Stimulated activated CD4-positive, alpha-beta T cell treated with anti-CD3 and anti-CD28 coated beads, Interleukin-2, amount 100 ng/mL, for 48 hours (primary cell): ENCODE data around the gene WNT7A.
"Not testable (repeated sequence)": the region's sequence is repeated elsewhere in the genome, so short reads cannot be mapped to it uniquely, and the experiment has no call there.

ENCODE experiments used
- DNase-seq, 2 donors: peaks; one replicate each; pipeline ENCODE4 v3.0.0-alpha.2; 2020

Gene WNT7A

DNA sequence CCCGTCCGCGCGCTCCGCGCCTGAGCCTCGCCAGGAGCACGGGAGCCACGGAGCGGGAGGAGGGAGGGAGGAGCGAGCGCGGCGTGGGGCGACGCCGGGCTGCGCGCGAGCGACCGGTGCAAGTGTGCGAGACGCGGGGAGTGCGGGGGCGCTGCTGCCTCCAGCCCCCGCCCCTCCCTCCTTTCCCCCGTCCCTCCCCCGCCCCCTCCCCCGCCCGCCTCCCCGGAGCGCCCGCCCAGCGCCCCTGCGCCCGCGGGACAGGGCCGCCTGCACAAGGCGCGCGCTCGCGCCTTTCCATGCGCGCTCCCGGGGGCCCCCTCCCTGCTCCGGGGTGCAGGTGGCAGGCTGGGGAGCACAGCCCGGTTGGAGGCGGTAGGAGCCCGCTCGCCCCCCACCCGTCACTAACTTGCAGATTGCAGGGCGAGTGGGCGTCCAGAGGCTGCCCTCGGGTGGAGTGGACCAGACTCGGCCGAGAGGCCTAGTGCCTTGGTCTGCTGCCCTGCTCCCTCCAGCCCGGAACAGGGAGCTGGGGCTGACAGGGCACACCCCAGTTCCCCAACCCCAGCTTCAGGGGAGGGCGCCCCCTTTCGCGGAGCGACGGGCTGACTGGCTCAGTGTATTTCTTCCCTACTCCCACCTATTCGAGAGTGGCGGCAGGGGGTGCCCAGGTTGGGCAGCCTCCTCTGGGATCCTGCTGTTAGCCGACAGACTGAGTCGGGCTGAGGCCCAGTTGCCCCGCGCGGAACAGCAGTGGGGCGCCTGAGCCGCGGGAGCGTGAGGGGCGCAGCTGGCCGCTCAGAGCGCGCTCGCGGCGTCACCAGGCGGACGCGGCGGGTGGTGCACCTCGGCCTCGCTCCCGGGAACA, at the start of gene WNT7A:
TSS of gene WNT7A (minus strand) at position 126 of the 865 bp plus-strand sequence. CDS start 255 bp downstream, outside the sequence.
- DNase-seq: peak; percentile 51 to 64

DNA sequence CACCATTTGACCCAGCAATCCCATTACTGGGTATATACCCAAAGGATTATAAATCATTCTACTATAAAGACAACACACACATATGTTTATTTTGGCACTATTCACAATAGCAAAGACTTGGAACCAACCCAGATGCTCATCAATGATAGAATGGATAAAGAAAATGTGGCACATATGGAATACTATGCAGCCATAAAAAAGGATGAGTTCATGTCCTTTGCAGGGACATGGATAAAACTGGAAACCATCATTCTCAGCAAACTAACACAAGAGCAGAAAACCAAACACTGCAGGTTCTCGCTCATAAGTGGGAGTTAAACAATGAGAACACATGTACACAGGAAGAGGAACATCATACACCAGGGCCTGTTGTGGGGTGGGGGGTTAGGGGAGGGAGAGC, 48.9 kb upstream of the WNT7A start:
- DNase-seq: not testable (repeated sequence)

DNA sequence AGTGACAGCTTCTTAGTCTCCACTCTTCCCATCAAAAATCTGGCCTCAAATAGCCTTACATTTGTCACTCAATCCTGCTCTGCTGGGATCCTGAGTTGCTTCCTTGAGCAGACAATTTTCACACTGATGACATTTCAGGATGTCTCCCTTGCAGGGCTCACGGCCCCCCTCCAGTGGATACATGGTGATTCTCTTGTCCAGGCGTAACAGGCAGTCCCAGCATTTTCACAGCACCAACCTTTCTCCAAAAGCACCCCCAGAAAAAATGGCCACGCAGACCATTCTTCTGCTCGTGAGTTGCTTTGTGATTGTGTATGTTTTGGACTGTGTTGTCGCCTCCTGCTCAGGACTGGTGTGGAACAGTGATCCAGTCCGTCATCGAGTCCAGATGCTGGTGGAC, 47.4 kb upstream of the WNT7A start:
- DNase-seq: no peak

DNA sequence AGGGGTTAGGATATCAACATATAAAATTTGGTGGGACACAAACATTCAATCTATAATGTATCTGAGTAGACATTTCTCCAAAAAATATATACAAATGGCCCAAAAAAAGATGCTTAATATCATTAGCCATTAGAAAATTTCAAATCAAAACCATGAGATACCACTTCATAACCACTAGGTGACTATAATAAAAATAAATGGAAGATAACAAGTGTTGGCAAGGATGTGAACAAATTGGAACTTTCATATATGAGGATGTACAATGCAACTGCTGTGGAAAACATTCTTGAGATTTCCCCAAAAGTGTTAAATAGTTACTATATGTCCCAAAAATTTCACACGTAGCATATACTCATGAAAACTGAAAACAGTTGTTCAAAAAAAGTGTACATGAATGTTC, 36.5 kb upstream of the WNT7A start:
- no peak for DNase-seq

DNA sequence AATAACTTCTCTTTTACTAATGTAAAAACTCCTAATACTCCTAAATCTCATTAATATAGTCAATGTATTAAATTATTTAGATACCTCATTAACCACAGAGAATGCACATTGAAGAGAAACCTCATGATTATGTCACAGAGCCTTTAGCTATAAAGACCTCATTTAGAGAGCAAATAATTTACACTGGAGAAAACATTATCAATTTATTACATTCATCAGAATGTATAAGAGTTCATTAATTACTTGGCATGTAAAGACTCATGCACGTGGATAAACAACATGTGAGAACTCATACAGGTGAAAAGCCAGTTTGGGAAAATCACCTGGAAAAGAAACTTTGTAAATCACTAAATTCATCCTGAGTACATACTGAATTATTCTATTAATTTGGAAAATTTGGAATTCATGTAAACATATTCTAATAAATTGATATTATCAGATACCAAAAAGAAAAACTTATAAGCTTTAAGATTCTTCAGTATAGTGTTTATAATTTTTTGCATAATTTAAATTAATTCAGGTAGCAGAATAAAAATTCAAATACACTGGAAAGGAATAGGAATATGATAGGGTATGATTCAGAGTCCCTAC, 22.9 kb upstream of the WNT7A start:
- no peak for DNase-seq

DNA sequence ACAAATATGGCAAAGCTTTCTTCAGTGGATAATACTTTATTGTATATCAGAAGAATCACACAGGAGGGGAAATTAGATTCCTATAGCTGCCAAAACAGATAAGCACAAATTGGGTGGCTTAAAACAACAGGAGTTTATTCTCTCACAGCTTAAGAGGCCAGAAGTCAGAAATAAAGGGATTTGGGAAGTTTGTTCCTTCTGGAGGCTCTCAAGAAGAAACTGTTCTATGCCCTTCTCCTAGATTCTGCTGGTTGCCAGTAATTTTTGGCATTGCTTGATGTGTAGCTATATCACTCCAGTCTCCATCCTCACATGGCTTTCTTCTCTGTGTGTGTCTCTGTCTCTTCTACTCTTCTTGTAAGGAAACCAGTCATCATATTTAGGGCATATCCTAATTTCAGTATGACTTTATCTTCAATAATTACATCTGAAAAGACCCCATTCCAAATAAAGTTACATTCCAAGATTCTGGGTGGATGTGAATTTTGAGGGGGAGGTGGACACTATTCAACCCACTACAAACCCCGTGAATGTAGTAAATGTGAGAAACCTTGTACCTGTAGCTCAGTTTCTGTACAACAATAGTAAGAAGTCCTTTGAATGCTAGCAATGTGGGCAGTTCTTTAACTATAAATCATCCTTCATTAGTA, 22.2 kb upstream of the WNT7A start:
- DNase-seq: no peak

DNA sequence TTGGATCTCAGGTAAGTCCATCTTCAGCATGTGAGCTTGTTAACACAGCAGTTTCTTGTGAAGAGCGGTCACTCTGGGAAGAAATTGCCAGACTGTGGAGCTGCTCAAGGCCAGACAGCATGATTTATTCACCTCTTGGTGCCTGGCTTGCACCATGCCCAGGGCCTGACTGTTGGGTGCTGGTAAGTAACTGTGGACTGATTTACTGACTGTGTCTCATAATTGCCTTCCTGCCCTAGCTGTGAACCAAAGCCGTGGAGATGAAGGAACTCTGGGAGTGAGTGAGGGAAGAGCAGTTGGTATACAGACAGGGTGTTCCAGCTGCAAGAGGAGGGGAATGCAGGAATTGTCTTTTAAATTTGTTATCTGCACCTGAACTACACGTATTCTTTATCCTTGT, 18.5 kb upstream of the WNT7A start:
- no peak for DNase-seq

DNA sequence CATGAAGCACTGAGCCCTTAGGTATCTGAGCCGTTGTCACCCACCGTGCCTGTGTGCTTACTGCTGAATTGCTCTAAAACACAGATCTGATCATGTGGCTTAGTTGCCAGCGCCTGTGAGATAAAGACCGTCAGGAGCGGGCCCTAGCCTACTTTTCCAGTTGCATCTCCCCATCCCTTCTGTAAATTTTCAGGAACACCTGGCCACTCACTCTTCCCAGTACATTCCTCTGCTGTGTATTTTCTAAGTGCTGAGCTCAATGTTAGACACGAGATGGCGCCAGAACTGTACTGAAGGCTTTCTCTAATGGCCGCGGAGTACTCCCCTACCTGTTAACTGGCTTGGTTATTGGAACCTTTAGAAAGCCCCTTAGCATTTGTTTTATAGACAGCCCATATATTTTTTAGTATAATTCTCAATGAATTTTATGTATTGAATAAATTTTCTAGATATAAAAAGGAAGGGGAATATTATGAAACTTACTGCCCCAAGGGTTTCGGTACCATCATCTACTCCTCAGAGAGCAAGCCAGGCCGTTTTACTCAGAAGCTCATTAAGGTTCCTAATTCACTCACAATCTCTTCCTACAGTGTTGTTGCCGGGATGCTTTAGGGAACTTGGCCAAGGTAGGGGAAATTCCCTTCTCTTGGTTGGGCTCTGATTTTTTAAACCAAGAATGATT, 16.7 kb upstream of the WNT7A start:
- peak in 1 of 2 donors; percentile 51 for DNase-seq

DNA sequence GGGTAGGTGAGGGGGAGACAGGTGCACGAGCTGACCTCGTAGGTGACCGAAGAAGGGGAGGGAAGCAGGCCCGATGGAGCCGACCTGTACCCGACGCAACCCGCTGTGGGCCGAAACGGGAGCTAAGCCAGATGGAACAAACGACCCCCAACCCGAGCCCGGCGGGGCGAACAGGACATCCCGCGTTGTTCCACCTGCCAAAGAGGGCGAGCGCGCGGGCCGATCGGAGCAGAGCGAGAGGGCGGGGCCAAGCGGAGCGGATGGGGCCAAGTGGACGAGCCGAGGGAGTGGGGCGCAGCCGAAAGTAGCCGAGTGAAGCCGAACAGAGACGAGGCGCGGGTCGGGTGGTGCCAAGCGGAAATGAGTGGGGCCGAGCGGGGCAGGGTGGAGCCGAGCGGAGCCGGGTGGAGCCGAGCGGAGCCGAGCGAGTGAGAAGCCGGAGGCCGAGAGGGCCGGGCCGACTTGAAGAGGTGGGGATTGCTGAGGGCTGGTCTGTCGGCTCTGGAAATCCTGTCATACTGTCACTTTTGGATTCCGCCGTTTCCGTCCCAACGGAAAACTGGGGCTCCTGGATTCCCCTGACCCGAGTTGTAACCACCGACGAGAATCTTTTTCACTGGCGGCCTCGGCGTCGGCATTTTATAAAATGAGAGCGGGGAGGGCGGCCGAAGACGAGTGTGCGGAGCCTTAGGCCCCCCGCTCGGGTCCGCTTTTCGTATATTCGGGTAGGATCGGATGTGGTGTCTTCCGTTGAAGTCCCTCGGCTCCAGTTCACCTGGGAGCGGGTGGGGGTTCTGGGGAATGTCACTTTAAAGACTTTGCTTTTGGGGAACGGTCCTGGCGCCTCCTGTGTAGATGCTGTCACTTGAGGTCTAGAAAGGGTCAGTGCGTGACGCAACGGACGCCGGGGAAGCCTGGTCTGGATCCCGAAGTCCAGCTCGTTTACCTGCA, 15.6 kb upstream of the WNT7A start:
- peak; percentile 89 to 95 for DNase-seq

DNA sequence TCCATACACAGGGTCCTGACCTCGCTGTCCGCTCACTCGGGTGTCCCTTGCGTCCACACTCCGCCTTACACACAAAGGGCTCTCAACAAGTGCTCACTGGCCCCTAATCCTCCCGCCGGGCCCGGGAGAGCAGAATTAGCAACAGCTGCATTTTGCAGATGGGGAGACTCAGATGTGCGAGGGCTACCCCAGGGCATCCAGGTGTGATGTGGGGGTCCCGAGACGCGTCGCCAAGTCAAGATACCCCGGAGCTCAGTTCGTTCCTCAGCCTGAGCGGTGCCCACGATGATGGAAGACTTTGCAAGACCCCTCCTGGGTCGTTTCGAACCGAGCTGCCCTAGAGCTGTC, 14.9 kb upstream of the WNT7A start:
- DNase-seq: no peak

DNA sequence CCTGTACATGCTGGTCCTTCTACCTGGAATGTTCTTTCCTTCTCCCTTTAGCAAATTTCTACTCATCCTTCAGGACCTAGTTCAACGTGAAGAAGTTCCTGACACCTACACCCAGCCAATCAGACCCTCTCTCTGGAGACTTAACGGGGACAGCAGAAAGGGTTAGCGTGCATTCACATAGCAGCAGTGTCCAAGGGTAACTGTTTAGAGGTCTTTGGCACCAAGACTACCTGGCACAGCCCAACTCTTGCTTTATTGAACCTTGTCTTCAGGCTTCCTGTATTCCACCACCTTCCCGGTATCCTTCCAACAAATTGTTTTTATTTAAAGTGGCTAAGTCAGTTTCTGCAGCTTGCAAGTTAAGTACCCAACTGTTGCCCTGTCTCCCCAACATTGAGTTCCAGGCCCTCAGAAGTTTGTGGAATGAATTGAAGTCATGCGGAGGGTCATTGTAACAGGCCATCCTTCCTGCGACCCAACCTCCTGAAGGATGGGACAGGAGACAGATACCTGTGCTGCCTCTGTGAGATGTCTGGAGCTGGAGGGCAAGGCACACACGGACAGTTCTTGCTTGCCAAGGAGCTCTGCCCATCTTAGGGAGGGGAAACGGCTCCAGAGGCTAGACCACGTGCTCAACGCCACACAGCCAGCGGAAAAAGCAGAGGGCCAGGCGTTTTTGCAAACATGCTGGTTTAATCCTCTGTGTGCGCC, 14.4 kb upstream of the WNT7A start:
- no peak for DNase-seq

DNA sequence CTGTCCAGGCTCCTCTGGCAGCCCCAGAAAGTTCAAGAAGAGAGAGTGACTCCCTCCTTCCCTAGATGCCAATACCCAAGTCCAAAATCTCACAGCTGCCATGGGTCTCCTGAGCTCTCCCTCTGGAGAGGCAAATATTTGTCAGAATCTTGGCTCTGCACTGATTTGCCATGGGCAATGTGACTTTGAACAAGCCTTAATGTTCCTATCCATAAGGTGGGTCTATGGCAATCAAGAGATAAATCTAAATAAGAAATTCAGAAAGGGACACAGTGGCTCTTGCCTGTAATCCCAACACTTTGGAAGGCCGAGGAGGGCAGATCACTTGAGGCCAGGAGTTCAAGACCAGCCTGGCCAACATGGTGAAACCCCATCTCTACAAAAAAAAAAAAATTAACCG, 12.4 kb upstream of the WNT7A start:
- no peak for DNase-seq

DNA sequence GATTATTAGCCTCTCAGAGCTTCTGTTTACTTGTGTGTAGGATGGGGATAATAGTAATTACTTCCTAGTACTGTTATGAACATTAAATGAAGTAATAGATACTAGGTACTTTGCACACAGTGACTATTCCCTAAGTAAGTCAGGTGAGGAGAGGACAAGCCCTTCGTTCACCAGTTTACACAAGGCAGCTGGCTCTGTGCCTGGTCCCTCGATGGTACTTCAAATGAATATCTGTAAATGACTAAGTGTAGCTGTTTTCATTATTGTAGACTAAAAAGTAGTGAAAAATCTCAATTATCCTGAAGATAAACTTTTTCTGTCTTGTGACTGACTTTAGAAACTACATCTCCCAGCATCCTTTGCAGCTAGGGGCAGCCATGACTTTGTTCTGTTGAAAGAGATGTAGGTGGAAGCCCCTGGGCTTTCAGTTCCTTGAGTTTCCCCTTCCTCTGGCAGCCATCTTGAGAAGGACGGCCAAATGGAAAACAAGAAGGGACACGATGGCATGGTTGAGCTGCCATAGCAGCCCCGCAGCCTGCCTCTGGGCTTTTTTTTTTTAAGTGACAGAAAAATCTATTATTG, 11.7 kb upstream of the WNT7A start:
- no peak for DNase-seq

DNA sequence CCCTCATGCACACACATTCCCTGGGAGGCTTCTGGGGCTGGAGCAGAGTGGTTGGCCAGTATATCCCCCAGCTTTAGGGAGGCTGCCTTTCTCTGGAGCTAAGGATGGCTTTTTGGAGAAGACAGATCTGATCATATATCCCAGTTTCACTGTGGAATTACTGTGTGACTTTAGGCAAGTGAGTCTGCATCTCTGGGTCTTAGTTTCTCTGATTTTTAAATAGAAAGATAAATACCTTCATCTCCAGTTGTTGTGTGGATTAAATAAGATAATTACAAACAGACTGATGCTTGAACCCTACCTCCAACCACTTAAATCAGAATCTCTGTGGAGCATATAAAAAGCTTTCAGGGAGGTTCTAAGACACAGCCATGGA, 11.1 kb upstream of the WNT7A start:
- DNase-seq: no peak

DNA sequence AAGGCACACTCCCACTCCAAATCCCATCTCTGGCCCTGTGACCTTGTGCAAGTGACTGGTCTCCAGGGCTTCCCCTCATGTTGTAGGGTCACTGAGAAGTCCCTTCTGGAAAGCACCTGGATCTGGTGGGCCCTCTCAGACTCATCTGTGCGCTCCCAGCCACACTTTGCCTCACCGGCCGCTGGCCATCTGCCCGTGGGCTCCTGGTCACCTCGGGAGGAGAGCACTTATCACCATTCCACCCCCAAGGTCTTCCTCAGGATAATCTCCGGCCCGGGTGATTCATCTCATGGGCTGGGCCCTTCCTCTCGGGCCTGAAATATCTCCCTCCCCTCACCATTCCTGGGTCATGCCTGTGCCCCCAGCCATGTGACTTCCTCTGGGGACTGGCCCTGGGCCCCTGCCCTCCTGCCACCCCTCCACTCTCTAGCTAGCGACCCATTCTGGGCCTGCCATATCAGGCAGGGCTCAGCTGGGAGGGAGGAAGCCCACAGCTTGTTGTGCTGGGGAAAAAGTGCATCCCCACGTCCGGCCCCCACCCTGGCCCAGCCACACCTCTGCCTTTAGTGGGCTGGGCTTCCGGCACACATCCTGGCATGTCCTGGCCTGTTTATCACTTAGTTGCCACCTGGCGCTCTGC, 10.6 kb upstream of the WNT7A start:
- DNase-seq: no peak

DNA sequence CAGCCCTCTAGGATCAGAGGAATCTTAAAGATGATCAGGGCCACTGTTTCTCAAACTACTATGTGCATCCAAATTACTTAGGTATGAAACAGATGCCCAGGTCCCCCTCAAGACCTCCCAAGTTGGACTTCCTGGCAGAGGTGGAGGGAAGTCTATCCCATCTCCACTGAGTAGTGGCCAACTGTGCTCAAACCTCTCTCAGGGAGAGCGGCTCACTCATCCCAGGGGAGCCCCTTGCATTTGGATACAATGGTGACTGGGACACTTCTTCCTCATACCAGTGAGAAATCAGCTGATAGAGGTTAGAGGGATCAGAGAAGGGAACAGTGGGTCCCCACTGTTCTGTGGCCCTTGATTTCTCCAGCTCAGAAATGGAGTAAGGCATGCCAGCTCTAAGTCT, 8.7 kb upstream of the WNT7A start:
- DNase-seq: no peak

DNA sequence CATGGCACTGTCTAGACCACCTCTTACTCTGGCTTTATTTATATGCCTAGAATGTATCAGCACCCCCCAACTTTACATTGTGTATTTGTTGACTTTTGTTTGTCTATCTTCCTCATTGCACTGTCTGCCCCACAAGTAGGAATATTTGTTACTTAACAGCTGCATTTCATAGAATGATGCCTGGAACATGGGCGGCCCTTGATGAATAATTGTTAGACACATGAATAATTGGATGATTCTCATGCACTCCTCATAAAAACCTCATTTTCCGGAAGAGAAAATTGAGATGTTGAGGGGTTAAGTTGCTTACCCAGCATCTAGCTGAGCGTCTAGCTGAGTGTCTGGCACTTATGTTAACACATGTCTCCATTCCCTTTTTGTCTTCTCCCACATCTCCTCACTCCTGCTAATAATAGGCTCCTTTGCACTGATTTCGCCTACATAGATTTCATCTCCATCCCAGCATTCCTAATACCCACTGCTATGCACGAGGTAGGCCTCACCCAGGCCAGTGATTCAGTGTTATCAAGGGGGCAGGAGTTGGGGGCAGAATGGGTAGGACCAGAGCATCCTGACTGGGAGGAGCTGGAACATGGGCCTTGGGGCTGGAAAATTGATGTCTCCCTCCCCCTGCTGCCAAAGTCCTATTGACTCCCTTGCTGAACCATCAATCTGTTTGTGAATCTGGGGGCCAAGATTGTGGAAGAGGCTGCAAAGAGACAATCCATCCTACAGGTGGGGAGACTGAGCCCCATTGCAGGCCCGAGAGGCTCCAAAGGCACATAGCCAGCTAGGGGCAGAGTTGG, 7.8 kb upstream of the WNT7A start:
- DNase-seq: no peak

DNA sequence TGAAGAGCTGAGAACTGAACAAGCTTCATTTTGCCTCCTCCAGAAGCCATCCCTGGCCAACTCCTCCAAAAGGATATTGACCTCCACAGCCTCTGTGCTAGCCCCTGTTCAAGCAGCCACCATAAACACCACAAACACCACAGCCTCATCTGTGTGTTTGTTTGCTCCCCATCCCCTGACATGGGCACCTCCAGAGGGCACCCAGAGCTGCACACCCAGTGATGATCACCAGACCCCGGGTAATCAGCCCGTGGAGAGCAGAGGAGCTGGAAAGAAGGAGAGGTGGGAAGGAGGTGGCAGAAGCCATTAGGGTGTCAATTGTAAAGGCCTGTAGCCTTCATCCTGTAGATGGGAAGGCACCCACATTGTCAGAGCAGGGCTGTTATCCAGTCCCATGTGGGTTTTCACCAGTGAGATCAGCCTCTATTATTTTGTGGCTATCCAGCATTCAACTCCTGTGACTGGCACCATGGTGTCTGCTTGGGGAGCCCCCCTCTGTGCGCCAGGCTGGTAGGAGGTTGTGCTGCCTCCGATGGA, 6.8 kb upstream of the WNT7A start:
- no peak for DNase-seq

DNA sequence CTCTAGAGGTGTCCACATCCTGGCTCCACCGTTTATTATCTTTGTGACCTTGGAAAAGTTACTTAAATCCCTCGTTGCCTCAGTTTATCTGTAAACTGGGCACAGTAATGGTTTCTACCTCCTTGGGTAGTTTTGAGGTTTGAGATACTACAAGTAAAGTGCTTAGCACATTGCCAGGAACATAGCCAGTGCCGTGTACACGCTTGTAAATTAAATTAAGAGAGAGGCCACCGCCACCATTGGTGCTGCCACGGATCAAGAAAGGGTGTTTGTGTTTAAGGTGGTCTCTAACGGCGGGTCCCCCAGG, 5.8 kb upstream of the WNT7A start:
- DNase-seq: no peak
